H4 (cell line): ENCODE results near the gene NDUFB7. TPM values are rescaled to one million over a fixed set of nuclear protein-coding genes. Genes with fewer than 3 reads are reported as not detected.
A peak's percentile ranks its signal among the peaks of the same experiment; 100 is the strongest.
"Not testable (repeated sequence)": the region's sequence is repeated elsewhere in the genome, so short reads cannot be mapped to it uniquely, and the experiment has no call there.

Source experiments
- DNase-seq: peaks from one replicate; pipeline ENCODE4 v3.0.0-alpha.2; 2015; ENCODE audit warnings: low spot score
- total RNA-seq: library from RNA; depleted of rRNA; stranded (reverse); fragments of >200 nt; shearing (Covaris generic); gene quantifications from 2 replicates; pipeline ENCODE4 v1.2.3, GENCODE V29; 2014; rRNA removed

NDUFB7 gene
- 268 and 303 TPM in 2 replicates for total RNA-seq

DNA sequence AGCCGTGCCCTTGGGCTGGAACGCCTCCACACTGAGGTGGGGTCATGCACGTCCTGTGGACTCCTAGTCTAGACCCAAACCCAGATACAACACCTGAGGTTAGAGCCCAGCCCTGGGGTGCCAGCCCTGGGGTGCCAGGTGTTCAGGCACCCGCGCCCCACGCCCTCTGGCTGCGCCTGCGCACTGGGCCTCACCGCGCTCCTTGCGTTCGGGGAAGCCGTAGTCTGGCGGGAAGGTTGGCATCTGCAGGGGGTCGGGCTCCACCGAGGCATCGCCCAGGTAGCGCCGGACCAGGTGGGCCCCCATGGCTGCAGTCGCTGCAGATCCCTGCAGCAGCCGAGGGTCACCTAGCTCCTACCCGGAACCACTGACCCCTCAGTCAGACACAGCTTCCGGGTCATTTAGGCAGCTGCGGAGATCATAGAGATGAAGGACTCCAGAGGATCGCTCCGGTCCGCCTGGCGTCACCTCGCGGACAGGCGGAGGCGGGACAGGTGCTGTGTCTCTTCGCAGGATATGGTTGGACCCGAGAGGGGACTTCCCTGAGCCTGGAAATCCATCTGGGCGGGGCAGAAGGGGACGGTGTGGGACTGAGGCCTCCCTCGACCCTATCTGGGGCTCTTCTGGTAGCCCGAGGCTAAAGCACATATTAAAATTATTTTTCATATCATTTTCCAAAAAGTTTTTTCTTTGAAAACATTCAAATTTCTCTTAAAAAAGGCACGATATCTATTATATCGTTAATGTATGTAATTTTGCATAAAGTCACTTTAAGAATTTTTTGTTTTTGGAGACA, at the start of gene NDUFB7:
TSS of gene NDUFB7 (minus strand) at position 372 of the 796 bp plus-strand sequence. CDS start at position 306, 66 bp downstream.
- DNase-seq = peak; percentile 97

DNA sequence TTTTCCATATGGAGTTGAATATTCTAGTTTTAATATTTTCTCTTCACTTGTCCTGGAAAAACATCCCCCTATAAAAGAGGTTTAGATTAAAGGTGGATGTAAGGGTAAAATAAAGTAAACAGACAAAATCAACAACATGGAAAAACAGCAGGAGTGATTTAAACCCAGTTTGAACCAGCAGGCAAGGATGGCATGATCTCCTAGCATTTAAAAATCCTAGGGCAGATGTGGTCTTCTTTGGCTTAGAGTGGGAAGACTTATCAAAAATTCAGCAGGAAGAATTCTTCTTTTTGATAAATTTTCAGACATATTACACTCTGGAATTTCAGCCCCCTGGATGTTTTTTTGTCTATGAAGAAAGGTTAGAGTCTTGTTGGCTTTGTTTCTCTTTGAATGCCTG, 47.5 kb upstream of the NDUFB7 start:
- DNase-seq = no peak

DNA sequence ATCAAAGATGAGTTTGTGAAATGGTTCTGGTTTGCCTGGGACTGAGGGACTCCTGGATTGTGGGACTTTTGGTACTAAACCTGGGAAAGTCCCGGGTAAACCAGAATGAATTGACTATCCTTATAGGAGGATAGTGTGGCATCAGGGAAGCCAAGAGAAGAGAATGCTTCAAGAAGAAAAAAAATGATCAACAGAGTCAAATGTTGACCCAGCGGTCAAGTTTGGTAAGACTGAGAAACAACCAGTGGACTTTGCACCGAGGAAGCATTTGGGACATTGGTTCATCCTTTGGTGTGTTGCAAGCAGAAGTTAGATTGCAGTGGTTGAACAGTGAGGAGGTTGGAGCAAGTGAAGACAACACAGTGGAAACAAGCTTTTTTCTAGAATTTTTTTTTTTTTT, 44.5 kb upstream of the NDUFB7 start:
- no peak for DNase-seq

DNA sequence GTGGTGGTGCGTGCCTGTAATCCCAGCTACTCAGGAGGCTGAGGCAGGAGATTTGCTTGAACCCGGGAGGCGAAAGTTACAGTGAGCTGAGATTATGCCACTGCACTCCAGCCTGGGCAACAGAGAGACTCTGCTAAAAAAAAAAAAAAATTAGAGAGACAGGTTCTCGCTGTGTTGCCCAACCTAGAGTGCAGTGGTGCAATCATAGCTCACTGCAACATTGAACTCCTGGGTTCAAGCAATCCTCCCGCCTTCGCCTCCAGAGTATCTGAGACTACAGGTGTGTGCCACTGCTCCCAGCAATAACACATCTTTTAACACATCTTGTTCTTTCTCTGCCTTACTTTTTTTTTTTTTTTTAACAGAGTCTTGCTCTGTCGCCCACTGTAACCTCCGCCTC, 43.8 kb upstream of the NDUFB7 start:
- no peak for DNase-seq

DNA sequence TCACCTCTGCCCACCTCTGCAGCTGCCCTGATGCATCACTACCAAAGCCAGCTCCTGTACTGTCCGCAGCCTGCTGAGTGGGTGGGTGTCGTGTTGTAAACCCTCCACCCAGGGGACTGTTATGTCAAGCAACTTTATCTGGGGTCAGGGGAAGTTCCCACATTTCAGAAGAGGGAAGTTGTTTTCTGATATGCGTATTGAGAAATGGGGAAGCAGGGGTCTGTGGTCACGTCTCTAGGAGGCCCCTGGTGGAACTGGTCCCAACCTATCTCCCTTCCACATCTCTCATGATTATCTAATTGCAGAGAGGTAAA, 42.2 kb upstream of the NDUFB7 start:
- DNase-seq = no peak

DNA sequence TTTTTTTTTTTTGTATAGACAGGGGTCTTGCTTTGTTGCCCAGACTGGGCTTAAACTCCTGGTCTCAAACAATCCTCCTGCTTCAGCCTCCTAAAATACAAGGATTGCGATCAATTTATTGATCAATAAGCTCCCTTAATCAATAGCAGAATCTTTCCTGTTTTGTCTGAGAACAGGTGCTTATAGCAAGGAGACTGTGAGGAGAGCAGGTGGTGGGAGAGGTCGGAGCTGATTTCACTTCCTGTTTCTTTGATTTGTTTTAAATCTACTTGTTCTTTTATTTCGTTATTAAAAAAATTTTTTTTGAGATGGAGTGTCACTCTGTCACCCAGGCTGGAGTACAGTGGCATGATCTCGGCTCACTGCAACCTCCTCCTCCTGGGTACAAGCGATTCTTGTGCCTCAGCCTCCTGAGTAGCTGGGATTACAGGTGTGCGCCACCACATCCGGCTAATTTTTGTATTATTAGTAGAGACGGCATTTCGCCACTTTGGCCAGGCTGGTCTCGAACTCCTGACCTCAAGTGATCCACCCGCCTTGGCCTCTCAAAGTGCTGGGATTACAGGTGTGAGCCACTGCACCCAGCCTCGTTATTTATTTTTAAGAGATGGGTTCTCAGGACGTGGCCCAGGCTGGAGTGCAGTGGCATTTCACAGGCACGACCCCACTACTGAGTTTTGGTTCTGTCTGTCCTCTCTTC, 41.7 kb upstream of the NDUFB7 start:
- not testable (repeated sequence) for DNase-seq

DNA sequence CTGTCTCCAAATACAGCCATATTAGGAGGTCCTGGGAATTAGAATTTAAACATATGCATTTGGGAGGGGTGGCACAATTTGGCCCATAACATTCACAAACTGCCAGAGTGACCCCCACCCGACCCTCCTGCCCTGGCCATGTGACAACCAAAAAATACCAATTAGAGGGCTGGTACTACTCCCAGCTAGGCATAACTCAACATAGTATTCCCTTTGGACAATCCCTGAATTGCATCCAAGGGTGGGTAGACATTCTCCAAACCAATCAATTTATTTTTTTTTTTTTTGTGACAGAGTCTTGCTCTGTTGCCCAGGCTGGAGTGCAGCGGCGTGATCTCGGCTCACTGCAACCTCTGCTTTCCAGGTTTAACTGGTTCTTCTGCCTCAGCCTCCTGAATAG, 40.8 kb upstream of the NDUFB7 start:
- no peak for DNase-seq

DNA sequence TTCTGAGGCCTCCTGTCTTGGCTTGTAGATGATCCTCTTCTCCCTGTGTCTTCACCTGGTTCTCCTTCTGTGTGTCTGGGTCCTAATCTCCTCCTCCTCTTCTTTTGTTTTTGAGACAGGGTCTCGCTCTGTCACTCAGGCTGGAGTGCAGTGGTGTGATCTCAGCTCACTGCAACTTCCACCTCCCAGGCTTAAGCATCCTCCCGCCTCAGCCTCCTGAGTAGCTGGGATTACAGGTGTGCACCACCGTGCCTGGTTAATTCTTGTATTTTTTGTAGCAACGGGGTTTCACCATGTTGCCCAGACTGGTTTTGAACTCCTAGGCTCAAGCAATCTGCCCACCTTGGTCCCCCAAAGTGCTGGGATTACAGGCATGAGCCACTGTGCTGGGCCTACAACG, 40.4 kb upstream of the NDUFB7 start:
- not testable (repeated sequence) for DNase-seq

DNA sequence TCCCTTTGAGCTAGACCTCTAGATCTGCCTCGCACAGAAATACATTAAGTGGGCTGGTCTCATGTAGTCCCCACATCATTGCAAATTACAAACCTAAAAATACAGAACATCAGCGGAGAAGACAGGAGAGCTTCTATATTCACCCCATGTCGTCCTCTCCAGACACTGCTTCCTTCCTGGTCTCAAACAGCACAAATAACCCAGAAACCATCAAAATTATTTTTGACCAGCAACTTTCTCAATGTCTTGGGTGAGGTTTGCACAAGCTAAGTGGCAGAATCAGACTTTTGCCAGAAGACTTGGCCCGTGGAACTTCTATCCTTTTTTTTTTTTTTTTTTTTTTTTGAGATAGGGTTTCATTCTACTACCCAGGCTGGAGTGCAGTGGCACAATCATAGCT, 39.2 kb upstream of the NDUFB7 start:
- DNase-seq = no peak

DNA sequence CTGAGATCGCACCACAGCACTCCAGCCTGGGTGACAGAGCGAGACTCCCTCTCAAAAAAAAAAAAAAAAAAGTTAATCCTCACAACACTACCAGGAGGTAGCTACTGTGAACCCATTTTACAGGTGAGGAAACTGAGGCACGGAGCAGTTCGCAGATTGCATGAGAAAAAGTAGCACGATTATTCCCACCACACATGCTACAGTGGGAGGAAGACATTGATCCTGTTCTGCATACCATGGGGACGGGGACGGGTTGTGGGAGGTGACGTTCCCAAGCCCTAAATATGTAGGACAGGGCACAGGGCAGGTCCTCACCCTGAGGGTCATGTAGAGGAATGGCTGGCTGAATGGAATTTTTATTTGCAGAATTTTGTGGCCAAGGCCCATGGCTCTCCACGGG, 34.8 kb upstream of the NDUFB7 start:
- DNase-seq = no peak

DNA sequence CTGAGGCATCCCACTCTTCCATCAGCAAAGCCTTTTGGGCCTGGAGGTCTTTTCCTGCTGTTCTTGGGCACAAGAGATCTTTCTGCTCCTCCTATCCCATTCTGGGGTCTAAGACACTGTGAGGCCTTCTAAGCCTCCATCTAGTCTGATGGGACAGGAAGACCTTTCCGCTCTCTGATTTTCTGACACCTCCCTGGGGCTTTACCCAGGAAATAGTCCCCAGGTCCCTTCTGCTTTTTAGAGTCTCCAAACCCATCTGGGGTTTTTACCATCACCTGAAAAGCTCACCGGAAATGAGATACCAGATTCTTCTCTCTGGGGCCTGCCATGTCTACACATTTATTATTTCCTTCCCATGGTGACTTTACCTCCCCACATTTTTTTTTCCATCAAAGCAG, 32.1 kb upstream of the NDUFB7 start:
- no peak for DNase-seq

DNA sequence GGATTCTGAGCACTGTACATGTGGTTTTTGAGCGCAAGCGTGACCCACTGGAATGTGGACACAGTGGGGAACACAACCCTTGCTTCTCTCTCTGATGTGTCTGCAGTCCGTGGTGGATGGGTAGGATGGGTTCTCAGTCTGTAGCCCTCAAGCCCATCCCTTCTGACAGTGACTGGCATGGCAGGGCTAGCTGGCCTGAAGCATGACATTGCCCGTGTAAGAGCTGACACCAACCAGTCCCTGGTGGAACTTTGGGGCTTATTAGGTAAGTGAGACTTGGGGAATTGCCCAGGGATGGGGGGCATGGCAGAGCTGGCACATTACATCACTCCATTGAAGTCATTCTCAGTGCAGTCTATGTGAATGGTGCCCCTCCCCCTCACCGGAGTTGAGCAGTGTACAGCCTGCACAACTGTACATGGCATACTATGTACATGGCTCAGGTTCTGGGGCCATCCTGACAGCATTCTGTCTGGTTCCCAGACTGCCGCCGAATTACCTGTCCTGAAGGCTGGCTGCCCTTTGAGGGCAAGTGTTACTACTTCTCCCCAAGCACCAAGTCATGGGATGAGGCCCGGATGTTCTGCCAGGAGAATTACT, 27.8 kb upstream of the NDUFB7 start:
- DNase-seq = no peak

DNA sequence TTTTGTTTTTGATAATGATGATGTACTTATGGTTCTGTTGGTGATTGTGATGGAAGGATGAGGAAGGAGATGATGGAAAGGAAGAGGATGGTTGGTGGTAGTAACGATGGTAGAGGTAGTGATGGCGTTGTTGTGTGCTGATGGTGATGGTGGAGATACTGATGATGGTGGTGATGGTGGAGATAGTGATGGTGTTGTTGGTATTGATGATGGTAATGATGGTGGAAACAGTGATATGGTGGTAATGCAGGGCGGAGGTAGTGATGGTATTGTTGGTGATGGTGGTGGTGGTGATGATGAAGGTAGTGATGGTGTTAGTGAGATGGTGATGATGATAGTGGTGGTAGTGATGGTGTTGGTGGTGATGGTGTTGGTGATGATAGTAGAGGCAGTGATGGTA, 23.7 kb upstream of the NDUFB7 start:
- DNase-seq = no peak

DNA sequence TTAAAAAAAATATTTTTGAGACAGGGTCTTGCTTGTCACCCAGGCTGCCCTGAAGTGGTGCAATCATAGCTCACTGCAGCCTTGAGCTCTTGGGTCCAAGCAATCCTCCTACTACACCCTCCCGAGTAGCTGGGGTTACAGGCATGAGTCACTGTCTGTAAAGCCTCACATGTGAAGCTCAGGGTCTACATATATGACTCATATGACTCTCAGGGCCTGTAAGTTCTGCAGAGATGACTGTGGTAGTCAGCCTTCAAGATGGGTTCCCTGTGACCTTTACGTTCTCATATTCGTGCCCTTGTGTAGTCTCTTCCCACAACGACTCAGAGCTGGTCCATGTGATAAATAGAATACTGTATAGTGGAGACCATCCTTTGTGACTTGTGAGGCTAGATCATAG, 17.6 kb upstream of the NDUFB7 start:
- not testable (repeated sequence) for DNase-seq

DNA sequence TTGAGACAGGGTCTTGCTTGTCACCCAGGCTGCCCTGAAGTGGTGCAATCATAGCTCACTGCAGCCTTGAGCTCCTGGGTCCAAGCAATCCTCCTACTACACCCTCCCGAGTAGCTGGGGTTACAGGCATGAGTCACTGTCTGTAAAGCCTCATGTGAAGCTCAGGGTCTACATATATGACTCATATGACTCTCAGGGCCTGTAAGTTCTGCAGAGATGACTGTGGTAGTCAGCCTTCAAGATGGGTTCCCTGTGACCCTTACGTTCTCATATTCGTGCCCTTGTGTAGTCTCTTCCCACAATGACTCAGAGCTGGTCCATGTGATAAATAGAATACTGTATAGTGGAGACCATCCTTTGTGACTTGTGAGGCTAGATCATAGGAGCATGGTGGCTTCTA, 13.3 kb upstream of the NDUFB7 start:
- DNase-seq = peak; percentile 53

DNA sequence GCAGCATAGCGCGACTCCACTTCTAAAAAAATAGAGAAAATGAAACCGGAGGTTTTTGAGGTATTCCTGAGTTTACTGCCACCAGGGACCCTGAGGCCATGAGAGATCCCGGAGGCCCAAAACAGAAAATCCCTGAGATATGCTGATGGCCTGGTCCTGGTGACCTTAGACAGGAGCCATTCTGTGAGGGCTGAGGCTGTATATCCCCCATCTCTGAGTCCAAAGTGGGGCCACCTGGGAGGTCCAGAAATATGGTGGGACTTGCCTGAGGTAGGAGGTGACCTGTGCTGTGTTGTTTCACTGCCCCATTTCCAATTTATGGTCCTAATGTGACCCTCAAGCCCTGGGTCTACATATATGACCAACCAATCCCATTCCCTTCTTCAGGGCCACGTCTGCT, 12.5 kb upstream of the NDUFB7 start:
- DNase-seq = not testable (repeated sequence)

DNA sequence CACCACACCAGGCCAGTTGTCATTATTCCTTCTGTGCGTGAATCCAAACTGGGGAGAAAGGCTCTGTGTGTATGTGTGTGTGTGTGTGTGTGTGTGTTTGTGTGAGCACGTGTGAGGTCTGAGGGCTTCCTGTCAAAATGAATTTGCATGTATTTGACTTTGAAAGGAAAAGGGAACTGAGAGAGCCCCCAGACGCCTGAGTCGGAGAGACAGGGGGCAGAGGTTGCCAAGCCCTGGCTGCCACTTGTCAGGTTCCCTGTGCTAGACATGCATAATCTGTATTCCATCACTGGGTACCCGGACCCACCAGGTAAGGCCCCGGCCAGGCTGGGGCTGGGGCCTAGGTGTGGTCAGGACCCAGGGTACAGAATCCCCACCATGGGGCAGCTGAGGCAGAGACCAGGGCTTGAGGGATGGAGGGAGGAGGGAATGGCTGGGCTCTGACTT, 11.1 kb upstream of the NDUFB7 start, which contains the start of gene CLEC17A:
TSS of gene CLEC17A (plus strand) at position 191 of the 447 bp plus-strand sequence. CDS start at position 268, 77 bp downstream.
- no peak for DNase-seq

DNA sequence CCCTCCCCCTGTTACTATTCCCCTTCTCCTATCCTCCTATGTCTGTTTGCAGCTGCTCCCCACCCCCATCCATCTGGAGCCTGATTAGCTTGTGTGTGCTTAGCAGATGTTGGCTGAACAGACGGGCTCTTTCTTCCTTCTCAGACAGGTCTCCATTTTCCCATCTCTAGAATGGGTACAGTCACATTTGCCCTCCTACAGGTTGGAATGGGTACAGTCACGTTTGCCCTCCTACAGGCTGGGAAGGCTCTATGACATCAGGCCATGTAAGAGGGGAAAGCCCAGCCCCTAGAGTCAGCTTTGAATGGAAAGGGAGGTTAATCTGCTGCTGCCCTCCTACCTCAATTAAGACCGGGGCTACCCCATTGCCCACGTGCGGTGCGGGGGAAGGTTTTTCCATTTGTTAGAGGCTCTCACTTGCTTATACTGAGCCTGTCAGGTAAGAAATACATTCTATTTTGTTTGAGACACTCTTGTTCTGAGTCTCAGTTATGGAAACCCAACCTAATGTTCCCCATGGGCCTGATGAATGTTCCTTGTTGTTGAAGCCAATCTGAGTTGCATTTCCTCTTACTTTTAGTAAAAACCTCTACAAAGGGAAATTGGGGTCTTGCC, 8.9 kb upstream of the NDUFB7 start:
- no peak for DNase-seq

DNA sequence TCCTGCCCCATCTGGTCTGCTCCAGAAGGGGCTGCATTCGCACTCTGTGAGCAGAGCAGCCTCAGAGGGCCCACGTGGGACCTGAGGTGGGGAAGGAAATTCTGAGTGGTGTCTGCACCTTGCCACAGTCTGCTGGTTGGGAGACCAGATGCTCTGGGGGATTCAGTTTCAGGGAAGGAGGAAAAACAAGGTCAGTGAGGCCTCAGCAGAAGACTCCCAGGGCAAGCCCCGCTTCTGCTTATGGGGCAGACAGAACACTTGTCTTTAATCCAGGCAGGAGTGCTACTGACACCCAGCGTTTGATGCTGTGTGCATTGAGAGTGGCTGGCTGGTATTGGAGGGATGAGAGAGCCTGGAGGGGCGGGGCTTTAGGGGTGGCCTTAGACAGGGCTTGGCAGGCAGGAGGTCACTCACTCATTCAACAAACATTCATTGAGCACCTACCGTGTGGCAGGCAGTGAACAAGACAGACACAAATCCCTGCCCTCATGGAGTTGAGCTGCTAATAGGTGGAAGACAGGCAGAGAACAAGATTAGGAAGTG, 6.1 kb upstream of the NDUFB7 start:
- DNase-seq = no peak

DNA sequence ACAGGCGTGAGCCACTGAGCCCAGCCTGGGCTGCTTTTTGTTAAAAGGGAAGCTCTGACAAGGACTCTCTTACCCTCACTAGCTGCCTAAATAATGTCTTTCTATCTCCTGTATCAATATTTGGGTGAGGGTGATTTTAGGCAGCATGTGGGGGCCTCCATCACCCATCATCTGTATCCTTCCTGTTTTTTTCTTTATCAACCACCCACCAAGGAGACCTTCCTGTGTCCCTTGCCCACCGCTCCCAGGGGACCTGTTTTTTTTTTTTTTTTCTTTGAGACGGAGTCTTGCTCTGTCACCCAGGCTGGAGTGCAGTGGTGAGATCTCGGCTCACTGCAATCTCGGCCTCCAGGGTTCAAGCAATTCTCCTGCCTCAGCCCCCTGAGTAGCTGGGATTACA, 5.4 kb upstream of the NDUFB7 start:
- DNase-seq = no peak

DNA sequence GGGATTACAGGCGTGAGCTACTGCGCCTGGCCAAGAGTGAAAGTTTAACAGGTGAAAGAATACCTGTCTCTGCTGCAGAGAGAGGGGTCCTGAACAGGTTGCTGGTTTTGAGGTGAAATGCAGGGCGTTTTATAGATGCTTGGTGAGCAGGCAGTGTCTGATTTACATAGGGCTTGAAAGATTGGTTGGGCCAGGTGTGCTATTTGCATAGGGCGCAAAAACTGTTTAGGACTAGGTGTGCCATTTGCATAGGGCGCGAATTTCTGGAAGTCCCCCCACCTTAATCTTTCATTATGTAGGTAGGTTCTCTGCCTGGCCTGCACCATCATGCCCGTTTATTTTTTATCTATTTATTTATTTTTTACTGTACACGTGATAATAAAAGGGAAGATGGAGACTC, 4.5 kb upstream of the NDUFB7 start:
- no peak for DNase-seq

DNA sequence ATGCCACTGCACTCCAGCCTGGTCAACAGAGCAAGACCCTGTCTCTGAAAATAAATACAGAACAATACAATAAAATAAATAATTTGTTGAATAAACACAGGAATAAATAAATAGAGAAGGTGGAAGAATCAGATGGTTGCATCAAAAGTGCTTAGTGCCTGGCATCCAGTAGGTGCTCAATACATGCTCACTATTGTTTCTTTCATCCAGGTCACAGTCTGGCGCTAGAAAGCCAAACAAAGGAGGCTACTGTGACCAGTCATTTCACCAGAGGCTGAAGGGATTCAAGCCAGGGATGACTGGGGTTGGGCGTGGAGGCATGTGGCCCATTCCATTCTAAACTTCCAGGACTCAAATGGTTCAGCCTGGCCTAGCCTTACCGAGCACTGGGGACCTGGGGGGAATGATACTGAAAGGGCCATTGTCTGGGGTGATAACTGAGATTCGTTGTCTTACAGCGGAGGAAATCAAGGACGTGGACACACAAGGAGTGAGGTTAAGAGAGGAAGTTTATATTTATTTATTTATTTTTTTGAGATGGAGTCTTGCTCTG, 3.6 kb upstream of the NDUFB7 start:
- no peak for DNase-seq
